Body of pancreas (tissue), 4 donors: ENCODE results near the gene PRCC. TPM values are rescaled to one million over a fixed set of nuclear protein-coding genes. Genes with fewer than 3 reads are reported as not detected.

Source experiments
- ATAC-seq: fragments of 150-250 bp; one replicate; pipeline ENCODE4 v1.9.1; 2016
- DNase-seq, 4 donors: peaks; one replicate each; pipeline ENCODE4 v3.0.0-alpha.2; 2019
- H3K27ac ChIP-seq, 4 donors: fragments of 200-600 bp; sonication (generic); 1 replicate in 3 of 4; 2 replicates in 1 of 4; pipeline versions ENCODE4 v1.5.1 to v1.6.1; 2016 to 2019; ENCODE audit warnings: mild to moderate bottlenecking in 1 of 4, mixed read lengths in 1 of 4, moderate library complexity in 1 of 4
- H3K27me3 ChIP-seq, 2 donors: fragments of 200-600 bp; sonication (generic); one replicate each; pipeline ENCODE4 v1.6.0; 2016; ENCODE audit warnings: mild to moderate bottlenecking in 1 of 2
- H3K36me3 ChIP-seq, 2 donors: fragments of 200-600 bp; sonication (generic); replicated peaks in 1 of 2; 2 replicates each; pipeline ENCODE4 v1.5.1; 2016; ENCODE audit warnings: low read depth in 2 of 2; ENCODE audit not compliant: insufficient read depth in 1 of 2
- H3K4me1 ChIP-seq: fragments of 200-600 bp; sonication (generic); one replicate; pipeline ENCODE4 v1.6.0; 2016
- H3K4me3 ChIP-seq, 2 donors: fragments of 200-600 bp; sonication (generic); 1 replicate in 1 of 2; 2 replicates in 1 of 2; pipeline ENCODE4 v1.5.1; 2016 to 2019
- H3K9me3 ChIP-seq, 3 donors: fragments of 200-600 bp; sonication (generic); 1 replicate in 2 of 3; 2 replicates in 1 of 3; pipeline ENCODE4 v1.5.1; 2016
- CTCF ChIP-seq, 7 experiments: fragments of 450-650 bp in 4 of 7; fragments of 200-600 bp in 3 of 7; sonication (generic) in 3 of 7; IDR thresholded peaks; one replicate each; pipeline ENCODE4 v1.5.1; 2016 to 2019; ENCODE audit warnings: antibody characterized with exemption in 7 of 7
- POLR2A ChIP-seq, 3 donors: fragments of 450-650 bp; IDR thresholded peaks; one replicate each; pipeline ENCODE4 v1.6.1; 2016; ENCODE audit warnings: antibody characterized with exemption in 3 of 3, mild to moderate bottlenecking in 2 of 3
- WGBS, 2 donors: methylation state at CpG; one replicate each; pipeline ENCODE4 v1.1.5; 2017; 5-methylcytosine and 5-hydroxymethylcytosine counted together
- intact Hi-C: fragments of 100-400 bp; cut with DNase I; formaldehyde crosslinking; loops from one replicate; pipeline ENCODE4 v1.15.1; 2023
- total RNA-seq, 2 donors: library from RNA; depleted of rRNA; stranded (reverse); fragments of >200 nt; gene quantifications; one replicate each; pipeline ENCODE4 v1.1.0, GENCODE V29; 2016

Gene PRCC
- total RNA-seq, 2 donors from 2014 or later: 19.2 to 28.3 TPM

- intact Hi-C loops: no loop called here
- H3K4me1 ChIP-seq: no peaks in the 10 kb centered on the region
- H3K4me3 ChIP-seq: no peak overlapping the region
- ATAC-seq (no peak), DNase-seq (no peak)
- no peak for TF ChIP-seq CTCF (IDR thresholded peaks at IDR 0.05)
- no peak for TF ChIP-seq POLR2A (IDR thresholded peaks at IDR 0.05)
- H3K27ac ChIP-seq: no peak overlapping the region
- H3K9me3 ChIP-seq: no peaks in the 10 kb centered on the region
- WGBS, 2 donors: 47 to 59% methylated on average over 5 of the region's 5 CpGs
- H3K36me3 ChIP-seq: no peaks in the 10 kb centered on the region
- no peaks in the 10 kb centered on the region for H3K27me3 ChIP-seq
Measured at GRCh38 chr1:156836041-156836654, 68.8 kb downstream of the PRCC start.

- no peaks in the 10 kb centered on the region for H3K4me1 ChIP-seq
- no peak for DNase-seq
- intact Hi-C loops: no loop called here
- H3K27ac ChIP-seq: no peak overlapping the region
- H3K4me3 ChIP-seq: no peak overlapping the region
- TF ChIP-seq CTCF (IDR thresholded peaks at IDR 0.05) (no peak), POLR2A (IDR thresholded peaks at IDR 0.05) (no peak)
- H3K27me3 ChIP-seq: no peaks in the 10 kb centered on the region
- peak; percentile 17 for ATAC-seq
- no peaks in the 10 kb centered on the region for H3K36me3 ChIP-seq
- no peaks in the 10 kb centered on the region for H3K9me3 ChIP-seq
- WGBS, 2 donors: 56 to 63% methylated on average over 4 of the region's 4 CpGs
Measured at GRCh38 chr1:156836892-156837291, 69.6 kb downstream of the PRCC start.

- no peaks in the 10 kb centered on the region for H3K36me3 ChIP-seq
- no peaks in the 10 kb centered on the region for H3K4me1 ChIP-seq
- no peak overlapping the region for H3K4me3 ChIP-seq
- 11 to 20% methylated on average over 3 to 7 of the region's 7 CpGs for WGBS, 2 donors
- TF ChIP-seq CTCF (IDR thresholded peaks at IDR 0.05) (peak; percentile 78 to 91 (median 87)), POLR2A (IDR thresholded peaks at IDR 0.05) (no peak)
- no peak overlapping the region for H3K27ac ChIP-seq
- H3K27me3 ChIP-seq: peaks cover 0 to 4% of the 10 kb centered on the region in 2 donors
- peak; percentile 45 for ATAC-seq
- intact Hi-C loops: no loop called here
- peak in 3 of 4 donors; percentile 20 to 43 (median 42) for DNase-seq
- H3K9me3 ChIP-seq: no peaks in the 10 kb centered on the region
Measured at GRCh38 chr1:156838972-156839371, 71.6 kb downstream of the PRCC start.

- no peak overlapping the region for H3K27ac ChIP-seq
- H3K4me1 ChIP-seq: no peaks in the 10 kb centered on the region
- no peak for TF ChIP-seq POLR2A (IDR thresholded peaks at IDR 0.05)
- no peak for TF ChIP-seq CTCF (IDR thresholded peaks at IDR 0.05)
- WGBS, 2 donors: 23 to 27% methylated on average over 9 of the region's 9 CpGs
- no peaks in the 10 kb centered on the region for H3K9me3 ChIP-seq
- ATAC-seq: no peak
- H3K27me3 ChIP-seq: peaks cover 0 to 8% of the 10 kb centered on the region in 2 donors
- no peak for DNase-seq
- H3K4me3 ChIP-seq: no peak overlapping the region
- intact Hi-C loops: no loop called here
- no peaks in the 10 kb centered on the region for H3K36me3 ChIP-seq
Measured at GRCh38 chr1:156839426-156840109, 72.2 kb downstream of the PRCC start.
